Dermis lymphatic vessel endothelial cell (primary cell): ENCODE data around the gene PCDHGA9. TPM values are rescaled to one million over a fixed set of nuclear protein-coding genes. Genes with fewer than 3 reads are reported as not detected.

Experiments used
- total RNA-seq: library from RNA; depleted of rRNA; stranded (reverse); fragments of >200 nt; gene quantifications from 2 replicates; pipeline ENCODE4 v1.2.1, GENCODE V29; 2014

PCDHGA9 gene
- total RNA-seq: 2.0 and 3.2 TPM in 2 replicates

GRCh38 chr5:141402553-141403243 lies at the start of gene PCDHGA9:
Gene PCDHGA9 (plus strand): TSS chr5:141402778. CDS start chr5:141402953, 175 bp downstream.

GRCh38 chr5:141354900-141355469 lies 47.6 kb upstream of the PCDHGA9 start, which contains the start of gene PCDHGA4:
Gene PCDHGA4 (plus strand): TSS chr5:141355021. CDS start chr5:141355108, 87 bp downstream.

GRCh38 chr5:141359790-141360426 lies 42.7 kb upstream of the PCDHGA9 start, which contains the start of gene PCDHGB2:
Gene PCDHGB2 (plus strand): TSS chr5:141359994. CDS start chr5:141360136, 142 bp downstream.

DNA sequence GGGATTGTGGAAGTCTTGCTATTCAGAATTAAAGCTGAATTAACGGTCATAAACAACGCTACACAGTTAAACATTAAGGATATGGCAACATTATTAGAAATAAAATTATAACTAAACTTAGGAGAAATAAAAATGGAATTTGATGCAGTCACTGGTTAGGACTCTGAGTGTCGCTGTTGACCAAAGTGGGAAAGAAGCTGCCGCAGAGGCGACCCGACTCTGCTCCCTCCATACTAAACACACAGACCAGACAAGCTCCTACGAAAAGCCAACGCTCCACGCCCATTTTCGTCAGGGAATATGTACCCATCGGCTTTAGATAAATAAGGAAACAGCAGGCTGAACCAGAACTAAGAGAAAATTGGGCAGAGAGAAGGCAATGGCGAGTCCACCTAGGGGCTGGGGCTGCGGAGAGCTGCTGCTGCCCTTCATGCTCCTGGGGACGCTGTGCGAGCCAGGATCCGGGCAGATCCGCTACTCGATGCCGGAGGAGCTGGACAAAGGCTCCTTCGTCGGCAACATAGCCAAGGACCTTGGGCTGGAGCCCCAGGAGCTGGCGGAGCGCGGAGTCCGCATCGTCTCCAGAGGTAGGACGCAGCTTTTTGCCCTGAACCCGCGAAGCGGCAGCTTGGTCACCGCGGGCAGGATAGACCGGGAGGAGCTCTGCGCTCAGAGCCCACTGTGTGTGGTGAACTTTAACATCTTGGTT lies 38.5 kb upstream of the PCDHGA9 start, which contains the start of gene PCDHGA5:
Gene PCDHGA5, plus strand, starts transcription at position 211 of the 709 bp plus-strand sequence. Its CDS starts 169 bp downstream, at position 380.

GRCh38 chr5:141369994-141370848 lies 32.4 kb upstream of the PCDHGA9 start, which contains the start of gene PCDHGB3:
Gene PCDHGB3 (plus strand): TSS chr5:141370242. CDS start chr5:141370395, 153 bp downstream.

DNA sequence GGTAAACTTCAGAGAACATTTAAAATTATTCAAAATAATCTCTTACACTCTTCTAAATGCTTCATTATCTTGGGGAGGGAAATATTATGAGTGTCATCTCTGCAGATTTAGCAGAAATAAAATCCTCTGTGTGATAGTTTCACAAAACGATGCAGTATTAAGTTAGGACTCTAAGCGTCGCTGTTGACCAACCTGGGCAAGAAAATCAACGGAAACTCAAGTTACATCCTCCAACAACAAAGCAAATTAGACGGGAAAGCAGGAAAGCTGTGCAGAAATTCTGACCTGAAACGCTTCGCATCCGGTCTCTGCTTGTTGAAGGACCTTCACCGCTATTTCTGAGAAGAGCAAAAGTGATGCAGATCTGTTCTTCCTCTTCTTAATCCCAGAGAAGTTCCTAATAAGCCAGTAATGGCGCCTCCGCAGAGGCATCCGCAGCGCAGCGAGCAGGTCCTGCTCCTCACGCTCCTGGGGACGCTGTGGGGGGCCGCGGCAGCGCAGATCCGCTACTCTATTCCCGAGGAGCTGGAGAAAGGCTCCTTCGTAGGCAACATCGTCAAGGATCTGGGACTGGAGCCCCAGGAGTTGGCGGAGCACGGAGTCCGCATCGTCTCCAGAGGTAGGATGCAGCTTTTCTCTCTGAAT lies 28.8 kb upstream of the PCDHGA9 start, which contains the start of gene PCDHGA6:
Gene PCDHGA6, plus strand, starts transcription at position 219 of the 645 bp plus-strand sequence. Its CDS starts 193 bp downstream, at position 412.

GRCh38 chr5:141382469-141383294 lies 19.9 kb upstream of the PCDHGA9 start, which contains the start of gene PCDHGA7:
Gene PCDHGA7 (plus strand): TSS chr5:141382742. CDS start chr5:141382900, 158 bp downstream.

GRCh38 chr5:141387557-141388311 lies 14.8 kb upstream of the PCDHGA9 start, which contains the start of gene PCDHGB4:
Gene PCDHGB4 (plus strand): TSS chr5:141387698. CDS start chr5:141387885, 187 bp downstream.

GRCh38 chr5:141392429-141393198 lies 10.0 kb upstream of the PCDHGA9 start, which contains the start of gene PCDHGA8:
Gene PCDHGA8 (plus strand): TSS chr5:141392633. CDS start chr5:141392814, 181 bp downstream.

DNA sequence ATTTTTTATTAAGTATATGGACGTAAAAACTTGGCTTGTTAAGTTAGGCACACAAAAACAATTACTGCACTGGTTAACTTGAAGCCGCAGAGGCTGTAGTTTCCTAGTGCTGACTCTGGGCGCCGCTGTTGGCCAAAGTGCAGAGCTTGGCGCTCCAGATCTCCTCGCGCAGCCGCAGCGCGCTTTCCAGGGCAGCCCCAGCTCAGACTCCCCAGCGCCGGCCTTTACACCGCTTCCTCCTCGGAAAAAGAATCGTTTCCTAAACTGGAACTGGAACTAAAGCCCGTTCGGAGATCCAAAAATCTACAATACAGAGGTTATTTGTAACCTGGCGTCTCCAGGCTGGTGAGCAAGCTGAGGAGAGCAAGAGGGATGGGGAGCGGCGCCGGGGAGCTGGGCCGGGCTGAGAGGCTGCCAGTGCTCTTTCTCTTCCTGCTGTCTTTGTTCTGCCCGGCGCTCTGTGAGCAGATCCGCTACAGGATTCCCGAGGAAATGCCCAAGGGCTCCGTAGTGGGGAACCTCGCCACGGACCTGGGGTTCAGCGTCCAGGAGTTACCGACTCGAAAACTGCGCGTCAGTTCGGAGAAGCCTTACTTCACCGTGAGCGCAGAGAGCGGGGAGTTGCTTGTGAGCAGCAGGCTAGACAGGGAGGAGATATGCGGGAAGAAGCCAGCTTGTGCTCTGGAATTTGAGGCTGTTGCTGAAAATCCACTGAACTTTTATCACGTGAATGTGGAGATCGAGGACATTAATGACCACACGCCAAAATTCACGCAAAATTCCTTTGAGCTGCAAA lies 4.6 kb upstream of the PCDHGA9 start, which contains the start of gene PCDHGB5:
Gene PCDHGB5, plus strand, starts transcription at position 192 of the 796 bp plus-strand sequence. Its CDS starts 181 bp downstream, at position 373.

DNA sequence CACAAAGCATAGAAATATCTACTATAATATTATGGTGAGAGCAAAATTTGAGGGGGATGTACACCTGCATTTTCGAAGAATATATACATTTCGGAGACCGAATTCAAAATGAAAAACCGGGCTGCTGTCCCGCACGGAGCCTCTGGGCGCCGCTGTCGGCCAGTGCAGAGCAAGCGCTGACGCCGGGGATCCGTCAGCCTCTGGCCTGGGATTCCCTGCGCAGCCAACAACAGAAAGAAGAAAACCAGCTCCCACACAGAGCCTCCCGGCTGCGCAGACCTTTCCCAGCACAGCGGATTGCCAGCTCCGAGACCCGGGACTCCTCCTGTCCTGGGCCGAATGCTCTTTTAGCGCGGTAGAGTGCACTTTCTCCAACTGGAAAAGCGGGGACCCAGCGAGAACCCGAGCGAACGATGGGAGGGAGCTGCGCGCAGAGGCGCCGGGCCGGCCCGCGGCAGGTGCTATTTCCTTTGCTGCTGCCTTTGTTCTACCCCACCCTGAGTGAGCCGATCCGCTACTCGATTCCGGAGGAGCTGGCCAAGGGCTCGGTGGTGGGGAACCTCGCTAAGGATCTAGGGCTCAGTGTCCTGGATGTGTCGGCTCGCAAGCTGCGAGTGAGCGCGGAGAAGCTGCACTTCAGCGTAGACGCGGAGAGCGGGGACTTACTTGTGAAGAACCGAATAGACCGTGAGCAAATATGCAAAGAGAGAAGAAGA lies 5.4 kb downstream of the PCDHGA9 start, which contains the start of gene PCDHGB6:
Gene PCDHGB6, plus strand, starts transcription at position 232 of the 716 bp plus-strand sequence. Its CDS starts 182 bp downstream, at position 414.

DNA sequence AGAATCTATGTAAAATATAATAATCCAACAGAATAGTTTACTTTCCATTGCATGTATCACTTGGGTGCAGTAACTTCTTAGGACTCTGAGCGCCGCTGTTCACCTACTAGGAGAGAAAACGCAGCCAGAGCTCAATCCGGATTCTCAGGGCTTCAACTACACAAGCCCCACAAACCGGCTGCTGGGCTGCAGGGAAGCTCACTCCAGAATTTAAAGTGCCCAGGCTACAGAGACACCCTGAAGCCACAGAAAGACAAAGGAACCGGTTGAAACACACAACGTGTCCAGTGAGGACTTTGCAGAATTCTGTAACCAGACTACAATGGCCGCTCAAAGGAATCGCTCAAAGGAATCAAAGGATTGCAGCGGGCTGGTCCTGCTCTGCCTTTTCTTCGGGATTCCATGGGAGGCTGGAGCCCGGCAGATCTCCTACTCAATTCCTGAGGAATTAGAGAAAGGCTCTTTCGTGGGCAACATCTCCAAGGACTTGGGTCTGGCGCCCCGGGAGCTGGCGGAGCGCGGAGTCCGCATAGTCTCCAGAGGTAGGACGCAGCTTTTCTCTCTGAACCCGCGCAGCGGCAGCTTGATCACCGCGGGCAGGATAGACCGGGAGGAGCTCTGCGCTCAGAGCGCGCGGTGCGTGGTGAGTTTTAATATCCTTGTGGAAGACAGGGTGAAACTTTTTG lies 10.4 kb downstream of the PCDHGA9 start, which contains the start of gene PCDHGA10:
Gene PCDHGA10, plus strand, starts transcription at position 134 of the 686 bp plus-strand sequence. Its CDS starts 189 bp downstream, at position 323.

DNA sequence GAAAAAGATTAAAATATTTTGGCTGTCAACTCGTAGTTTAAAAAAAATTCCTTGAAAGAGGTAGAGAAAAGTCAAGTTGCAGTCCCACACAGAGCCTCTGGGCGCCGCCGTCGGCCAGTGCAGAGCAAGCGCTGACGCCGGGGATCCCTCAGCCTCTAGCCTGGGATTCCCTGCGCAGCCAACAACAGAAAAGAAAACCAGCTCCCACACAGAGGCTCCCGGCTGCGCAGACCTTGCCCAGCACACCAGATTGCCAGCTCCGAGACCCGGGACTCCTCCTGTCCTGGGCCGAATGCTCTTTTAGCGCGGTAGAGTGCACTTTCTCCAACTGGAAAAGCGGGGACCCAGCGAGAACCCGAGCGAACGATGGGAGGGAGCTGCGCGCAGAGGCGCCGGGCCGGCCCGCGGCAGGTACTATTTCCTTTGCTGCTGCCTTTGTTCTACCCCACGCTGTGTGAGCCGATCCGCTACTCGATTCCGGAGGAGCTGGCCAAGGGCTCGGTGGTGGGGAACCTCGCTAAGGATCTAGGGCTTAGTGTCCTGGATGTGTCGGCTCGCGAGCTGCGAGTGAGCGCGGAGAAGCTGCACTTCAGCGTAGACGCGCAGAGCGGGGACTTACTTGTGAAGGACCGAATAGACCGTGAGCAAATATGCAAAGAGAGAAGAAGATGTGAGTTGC lies 15.1 kb downstream of the PCDHGA9 start, which contains the start of gene PCDHGB7:
Gene PCDHGB7, plus strand, starts transcription at position 184 of the 679 bp plus-strand sequence. Its CDS starts 183 bp downstream, at position 367.

GRCh38 chr5:141420855-141421488 lies 18.4 kb downstream of the PCDHGA9 start, which contains the start of gene PCDHGA11:
Gene PCDHGA11 (plus strand): TSS chr5:141421051. CDS start chr5:141421228, 177 bp downstream.

